Osteoblast (primary cell): Measurements from ENCODE around the gene GLRX. TPM values are rescaled to one million over a fixed set of nuclear protein-coding genes. Genes with fewer than 3 reads are reported as not detected.
A peak's percentile ranks its signal among the peaks of the same experiment; 100 is the strongest.

ENCODE experiments used
- DNase-seq: peaks from one replicate; pipeline ENCODE4 v3.0.0; 2011; ENCODE audit warnings: low spot score, mixed read lengths; ENCODE audit not compliant: insufficient read length; ENCODE audit errors: missing footprints
- H2AFZ ChIP-seq: 2 replicates; pipeline ENCODE4 v1.6.0; 2011; ENCODE audit warnings: mild to moderate bottlenecking, low read length
- H3K27ac ChIP-seq: 2 replicates; pipeline ENCODE4 v1.5.1; 2011; ENCODE audit warnings: mild to moderate bottlenecking, low read depth, low read length, moderate library complexity
- H3K27me3 ChIP-seq: 2 replicates; pipeline ENCODE4 v1.6.0; 2012; ENCODE audit warnings: mild to moderate bottlenecking, control low read depth, inconsistent platforms, low read length, moderate library complexity; ENCODE audit not compliant: insufficient read depth
- H3K36me3 ChIP-seq: 2 replicates; pipeline ENCODE4 v1.5.1; 2011; ENCODE audit warnings: mild to moderate bottlenecking, low read length, control low read depth, moderate library complexity; ENCODE audit not compliant: insufficient read depth
- H3K4me1 ChIP-seq: 2 replicates; pipeline ENCODE4 v1.5.1; 2011; ENCODE audit warnings: mild to moderate bottlenecking, low read length, control low read depth, moderate library complexity; ENCODE audit not compliant: insufficient read depth
- H3K4me2 ChIP-seq: 2 replicates; pipeline ENCODE4 v1.6.0; 2011; ENCODE audit warnings: mild to moderate bottlenecking, low read length; ENCODE audit not compliant: insufficient read depth
- H3K4me3 ChIP-seq: fragments of 200-600 bp; sonication (generic); 3 replicates; pipeline ENCODE4 v1.5.1; 2012; ENCODE audit warnings: mild to moderate bottlenecking, low read length, inconsistent platforms; ENCODE audit not compliant: insufficient read depth
- H3K79me2 ChIP-seq: 2 replicates; pipeline ENCODE4 v1.6.0; 2012; ENCODE audit warnings: mild to moderate bottlenecking, low read length, control low read depth, inconsistent platforms; ENCODE audit not compliant: insufficient read depth
- H3K9me3 ChIP-seq: 2 replicates; pipeline ENCODE4 v1.5.1; 2011; ENCODE audit warnings: low read depth, low read length, control low read depth
- H4K20me1 ChIP-seq: 2 replicates; pipeline ENCODE4 v1.6.0; 2012; ENCODE audit warnings: mild to moderate bottlenecking, low read length, control low read depth; ENCODE audit not compliant: insufficient read depth
- CTCF ChIP-seq: IDR thresholded peaks from 2 replicates; pipeline ENCODE4 v1.5.1; 2011; ENCODE audit warnings: mild to moderate bottlenecking, low read depth, low read length, moderate library complexity; ENCODE audit errors: extremely low read depth
- total RNA-seq: library from RNA; depleted of rRNA; stranded (reverse); fragments of >200 nt; gene quantifications from 2 replicates; pipeline ENCODE4 v1.2.3, GENCODE V29; 2012

Gene GLRX
- total RNA-seq, 1 donor, result 59.0 TPM

GRCh38 chr5:95845391-95845790 lies 22.9 kb upstream of the GLRX start:
- Histone ChIP-seq H2AFZ (no peak overlapping the region), H3K27ac (no peak overlapping the region), H3K79me2 (no peaks in the 10 kb centered on the region), H3K36me3 (no peaks in the 10 kb centered on the region), H3K9me3 (no peaks in the 10 kb centered on the region), H3K4me2 (no peak overlapping the region), H3K4me1 (peaks cover 36% of the 10 kb centered on the region), H3K27me3 (no peaks in the 10 kb centered on the region), H3K4me3 (no peak overlapping the region), H4K20me1 (no peaks in the 10 kb centered on the region)
- no peak for DNase-seq
- TF ChIP-seq CTCF, result no peak

GRCh38 chr5:95843733-95844223 lies 21.3 kb upstream of the GLRX start:
- peak overlapping the region; percentile 89 for H3K27ac ChIP-seq

DNA sequence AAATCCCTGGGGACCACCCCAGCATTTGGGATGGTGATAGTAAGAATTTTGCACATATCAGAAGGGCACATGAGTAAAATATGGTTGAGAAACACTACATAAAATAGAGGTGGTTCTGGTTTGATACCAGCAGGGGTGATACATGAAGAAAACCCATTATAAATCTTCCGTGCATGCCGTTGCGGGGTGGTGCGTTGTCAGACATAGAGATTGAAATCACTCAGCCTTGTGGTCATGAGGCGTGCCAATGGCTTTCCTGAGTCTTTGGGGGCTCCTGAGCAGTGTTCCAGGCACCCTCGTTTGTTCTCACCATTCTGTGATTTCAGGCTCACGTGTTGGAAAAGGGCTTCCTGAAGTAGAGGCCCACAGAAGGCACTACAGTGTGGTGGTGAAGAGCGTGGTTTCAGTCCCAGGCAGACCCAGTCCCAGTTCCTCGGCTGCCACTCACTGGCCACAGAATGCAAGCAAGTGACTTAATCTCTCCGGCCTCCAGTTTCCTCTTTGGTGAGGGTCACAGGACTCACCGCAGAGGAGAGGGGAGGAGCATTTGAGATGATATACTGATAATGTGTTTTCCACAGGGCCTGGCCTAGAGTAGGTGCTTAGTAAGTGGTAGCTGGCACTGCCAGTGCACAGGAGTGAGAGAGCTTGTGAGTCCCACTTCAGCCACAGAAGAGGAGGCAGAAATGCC lies 20.5 kb upstream of the GLRX start:
- Histone ChIP-seq H3K4me1 (peaks cover 26% of the 10 kb centered on the region), H3K4me2 (peak overlapping the region; percentile 63), H3K79me2 (no peaks in the 10 kb centered on the region), H3K4me3 (no peak overlapping the region), H3K27ac (peak overlapping the region; percentile 89), H3K9me3 (no peaks in the 10 kb centered on the region), H2AFZ (peak overlapping the region; percentile 75), H3K27me3 (no peaks in the 10 kb centered on the region), H4K20me1 (no peaks in the 10 kb centered on the region), H3K36me3 (no peaks in the 10 kb centered on the region)
- peak; percentile 82 for DNase-seq
- TF ChIP-seq CTCF, result peak; percentile 23

More at GRCh38 chr5:95843733-95844223, 21.3 kb upstream of the GLRX start:
- no peak overlapping the region for H3K4me3 ChIP-seq
- H3K9me3 ChIP-seq, result no peaks in the 10 kb centered on the region
- H3K4me1 ChIP-seq, result peaks cover 32% of the 10 kb centered on the region
- no peaks in the 10 kb centered on the region for H3K27me3 ChIP-seq
- peak overlapping the region; percentile 8 for H3K4me2 ChIP-seq
- no peak overlapping the region for H2AFZ ChIP-seq
- H3K79me2 ChIP-seq, result no peaks in the 10 kb centered on the region
- H3K36me3 ChIP-seq, result no peaks in the 10 kb centered on the region
- no peak for DNase-seq
- TF ChIP-seq CTCF, result no peak
- H4K20me1 ChIP-seq, result no peaks in the 10 kb centered on the region

DNA sequence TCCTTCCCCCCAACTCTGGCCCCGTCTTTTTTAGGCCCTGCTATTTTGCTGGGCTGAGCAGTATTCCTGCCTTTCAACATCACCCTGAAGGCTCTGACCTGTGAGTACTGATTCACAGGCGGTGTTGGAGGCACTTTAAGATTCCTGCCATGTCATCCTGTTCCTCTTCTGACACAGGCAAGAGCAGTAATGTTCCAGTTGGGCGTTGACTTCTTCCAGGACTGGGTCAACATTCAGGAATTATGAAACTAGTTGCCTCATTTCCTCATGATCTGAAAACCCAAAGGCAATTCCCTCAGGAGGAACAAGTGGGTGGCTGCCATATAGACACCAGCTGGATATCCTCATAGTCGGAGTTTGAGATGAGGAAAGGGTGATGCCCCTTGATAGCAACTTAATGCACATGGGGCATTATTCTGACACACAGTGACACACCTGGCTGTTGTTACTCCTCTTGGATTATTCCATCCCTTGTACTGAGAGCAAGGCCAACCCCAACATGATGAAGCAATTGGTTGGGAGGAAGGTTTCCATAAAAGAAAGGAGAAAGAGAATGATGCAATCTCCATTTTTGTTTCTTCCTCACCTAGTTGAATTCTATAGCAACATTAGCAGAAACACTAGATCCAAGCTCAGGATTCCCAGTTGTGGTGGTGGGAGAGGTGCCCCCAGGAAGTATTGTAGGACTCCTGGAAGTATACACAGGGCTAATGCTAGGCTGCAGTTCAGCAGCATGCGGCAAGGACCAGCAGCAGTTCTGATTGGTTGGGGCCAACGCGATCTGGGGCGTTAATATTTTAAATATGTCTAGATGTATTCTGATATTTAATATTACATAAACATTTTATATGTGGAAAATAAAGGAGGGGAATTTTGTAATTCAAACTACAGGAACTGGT lies 19.6 kb upstream of the GLRX start:
- Histone ChIP-seq H3K4me1 (peaks cover 26% of the 10 kb centered on the region), H3K4me2 (peak overlapping the region; percentile 63), H2AFZ (peak overlapping the region; percentile 37), H4K20me1 (no peaks in the 10 kb centered on the region), H3K9me3 (no peaks in the 10 kb centered on the region), H3K27me3 (no peaks in the 10 kb centered on the region), H3K79me2 (no peaks in the 10 kb centered on the region), H3K36me3 (no peaks in the 10 kb centered on the region), H3K27ac (peak overlapping the region; percentile 89), H3K4me3 (no peak overlapping the region)
- DNase-seq, result peak; percentile 92
- TF ChIP-seq CTCF, result no peak
